ENCODE data around the gene SOX9. TPM values are rescaled to one million over a fixed set of nuclear protein-coding genes. Genes with fewer than 3 reads are reported as not detected.

Gene SOX9
- total RNA-seq, 1 donor: 6.5 TPM

- Histone ChIP-seq H3K27me3 (ENCODE audit: insufficient read depth, low read length) (no peaks in the 10 kb centered on the region), H4K20me1 (ENCODE audit: insufficient read depth, low read length) (no peaks in the 10 kb centered on the region), H3K36me3 (ENCODE audit: insufficient read depth, low read length) (no peaks in the 10 kb centered on the region), H3K4me2 (ENCODE audit: insufficient read depth, low read length) (peak overlapping the region; percentile 10), H3K4me1 (ENCODE audit: insufficient read depth, low read length) (no peaks in the 10 kb centered on the region), H3K4me3 (ENCODE audit: insufficient read depth, low read length) (no peak overlapping the region), H3K9me3 (ENCODE audit: low read depth, low read length) (no peaks in the 10 kb centered on the region), H3K27ac (ENCODE audit: low read depth, low read length) (no peak overlapping the region), H3K79me2 (ENCODE audit: insufficient read depth, low read length) (no peaks in the 10 kb centered on the region), H2AFZ (ENCODE audit: low read length) (peak overlapping the region; percentile 54)
- no peak for TF ChIP-seq CTCF (IDR thresholded peaks at IDR 0.05; ENCODE audit: extremely low read depth, low read depth, low read length)
- no peak for DNase-seq (ENCODE audit: insufficient read length, low spot score, missing footprints)
Measured at GRCh38 chr17:72171703-72172667, 51.2 kb downstream of the SOX9 start.

- no peak overlapping the region for H2AFZ ChIP-seq (ENCODE audit: low read length)
- TF ChIP-seq CTCF (IDR thresholded peaks at IDR 0.05; ENCODE audit: extremely low read depth, low read depth, low read length): no peak
Measured at GRCh38 chr17:72173499-72174116, 52.8 kb downstream of the SOX9 start.

GRCh38 chr17:72175263-72175662 is 54.4 kb downstream of the SOX9 start:
- Histone ChIP-seq H3K27me3 (ENCODE audit: insufficient read depth, low read length) (no peaks in the 10 kb centered on the region), H2AFZ (ENCODE audit: low read length) (no peak overlapping the region), H3K4me1 (ENCODE audit: insufficient read depth, low read length) (no peaks in the 10 kb centered on the region), H3K9me3 (ENCODE audit: low read depth, low read length) (no peaks in the 10 kb centered on the region), H3K4me3 (ENCODE audit: insufficient read depth, low read length) (no peak overlapping the region), H4K20me1 (ENCODE audit: insufficient read depth, low read length) (no peaks in the 10 kb centered on the region), H3K27ac (ENCODE audit: low read depth, low read length) (no peak overlapping the region), H3K79me2 (ENCODE audit: insufficient read depth, low read length) (no peaks in the 10 kb centered on the region), H3K4me2 (ENCODE audit: insufficient read depth, low read length) (no peak overlapping the region), H3K36me3 (ENCODE audit: insufficient read depth, low read length) (no peaks in the 10 kb centered on the region)
- no peak for TF ChIP-seq CTCF (IDR thresholded peaks at IDR 0.05; ENCODE audit: extremely low read depth, low read depth, low read length)
- no peak for DNase-seq (ENCODE audit: insufficient read length, low spot score, missing footprints)

More at GRCh38 chr17:72173499-72174116, 52.8 kb downstream of the SOX9 start:
- H3K9me3 ChIP-seq (ENCODE audit: low read depth, low read length): no peaks in the 10 kb centered on the region
- no peaks in the 10 kb centered on the region for H3K4me1 ChIP-seq (ENCODE audit: insufficient read depth, low read length)
- no peak overlapping the region for H3K27ac ChIP-seq (ENCODE audit: low read depth, low read length)
- DNase-seq (ENCODE audit: insufficient read length, low spot score, missing footprints): no peak
- H3K4me3 ChIP-seq (ENCODE audit: insufficient read depth, low read length): no peak overlapping the region
- H3K36me3 ChIP-seq (ENCODE audit: insufficient read depth, low read length): no peaks in the 10 kb centered on the region
- H4K20me1 ChIP-seq (ENCODE audit: insufficient read depth, low read length): no peaks in the 10 kb centered on the region
- no peak overlapping the region for H3K4me2 ChIP-seq (ENCODE audit: insufficient read depth, low read length)
- no peaks in the 10 kb centered on the region for H3K27me3 ChIP-seq (ENCODE audit: insufficient read depth, low read length)
- no peaks in the 10 kb centered on the region for H3K79me2 ChIP-seq (ENCODE audit: insufficient read depth, low read length)
